ENCODE measurements around the gene FKBP15. TPM values are rescaled to one million over a fixed set of nuclear protein-coding genes. Genes with fewer than 3 reads are reported as not detected.
"Not testable (repeated sequence)": the region's sequence is repeated elsewhere in the genome, so short reads cannot be mapped to it uniquely, and the experiment has no call there.

FKBP15 gene
- total RNA-seq, 1 donor from 2014 or later = 24.4 TPM

DNA sequence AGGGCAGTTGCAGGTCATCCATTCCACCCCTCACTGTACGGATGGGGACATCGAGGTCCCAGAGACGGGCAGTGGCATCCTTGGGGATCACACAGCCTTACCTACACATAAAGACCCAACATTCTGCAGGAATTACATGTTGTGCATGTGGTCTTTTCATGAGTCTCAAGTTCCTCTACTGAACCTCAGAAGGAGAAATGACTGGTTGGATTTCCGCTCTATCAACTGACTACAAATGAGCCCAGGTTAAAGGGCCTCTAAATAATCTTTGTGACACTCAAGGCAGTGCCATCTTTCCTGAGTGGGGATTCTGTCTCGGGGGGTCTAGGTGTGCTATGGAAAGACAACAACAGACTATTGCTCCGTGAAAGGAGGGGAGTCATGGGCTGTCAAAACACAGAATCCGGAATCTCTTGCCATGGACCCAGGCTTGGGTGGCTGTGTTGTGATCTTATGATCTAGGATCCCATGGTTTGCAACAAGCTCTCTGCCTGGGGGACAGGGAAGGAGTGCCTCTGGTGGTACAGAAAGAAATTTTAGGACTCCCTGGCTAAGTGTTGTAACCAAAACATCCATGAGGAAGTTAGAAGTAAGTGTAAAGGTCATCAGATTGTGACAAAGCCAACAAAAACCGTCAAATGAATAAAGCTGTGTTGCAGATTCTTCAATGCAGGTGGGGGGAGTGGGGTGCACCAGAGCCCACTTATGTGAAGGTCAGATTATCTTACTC, 72.1 kb downstream of the FKBP15 start:
- no peak overlapping the region for H3K4me3 ChIP-seq
- no peaks in the 10 kb centered on the region for H3K9me3 ChIP-seq
- H3K36me3 ChIP-seq = no peaks in the 10 kb centered on the region
- no peaks in the 10 kb centered on the region for H3K27me3 ChIP-seq
- no peak for DNase-seq (ENCODE audit: low spot score in 2 of 2)
- no peak overlapping the region for H3K27ac ChIP-seq
- H3K4me1 ChIP-seq = peaks cover 0 to 9% of the 10 kb centered on the region in 2 donors
- intact Hi-C loops (cut with DNase I) = no loop called here
- TF ChIP-seq, protein P1, sequence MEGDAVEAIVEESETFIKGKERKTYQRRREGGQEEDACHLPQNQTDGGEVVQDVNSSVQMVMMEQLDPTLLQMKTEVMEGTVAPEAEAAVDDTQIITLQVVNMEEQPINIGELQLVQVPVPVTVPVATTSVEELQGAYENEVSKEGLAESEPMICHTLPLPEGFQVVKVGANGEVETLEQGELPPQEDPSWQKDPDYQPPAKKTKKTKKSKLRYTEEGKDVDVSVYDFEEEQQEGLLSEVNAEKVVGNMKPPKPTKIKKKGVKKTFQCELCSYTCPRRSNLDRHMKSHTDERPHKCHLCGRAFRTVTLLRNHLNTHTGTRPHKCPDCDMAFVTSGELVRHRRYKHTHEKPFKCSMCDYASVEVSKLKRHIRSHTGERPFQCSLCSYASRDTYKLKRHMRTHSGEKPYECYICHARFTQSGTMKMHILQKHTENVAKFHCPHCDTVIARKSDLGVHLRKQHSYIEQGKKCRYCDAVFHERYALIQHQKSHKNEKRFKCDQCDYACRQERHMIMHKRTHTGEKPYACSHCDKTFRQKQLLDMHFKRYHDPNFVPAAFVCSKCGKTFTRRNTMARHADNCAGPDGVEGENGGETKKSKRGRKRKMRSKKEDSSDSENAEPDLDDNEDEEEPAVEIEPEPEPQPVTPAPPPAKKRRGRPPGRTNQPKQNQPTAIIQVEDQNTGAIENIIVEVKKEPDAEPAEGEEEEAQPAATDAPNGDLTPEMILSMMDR (IDR thresholded peaks at IDR 0.05) = no peak

DNA sequence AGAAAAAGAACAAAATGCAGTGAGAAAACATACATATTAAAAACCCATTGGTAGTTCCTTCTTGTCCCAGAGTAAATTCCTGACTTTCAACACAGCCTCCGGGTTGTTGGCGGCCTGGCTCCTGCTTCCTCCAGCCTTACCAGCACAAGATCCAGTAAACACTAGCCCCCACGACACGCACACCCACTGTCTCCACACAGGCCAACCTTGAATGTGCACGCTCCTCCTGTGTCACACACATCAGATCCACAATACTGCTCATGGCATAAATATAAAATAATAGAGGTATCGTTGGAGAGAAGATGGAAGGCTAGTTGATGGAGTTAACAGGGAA, 72.7 kb downstream of the FKBP15 start:
- TF ChIP-seq, protein P1 (IDR thresholded peaks at IDR 0.05) = no peak
- Histone ChIP-seq H3K36me3 (no peaks in the 10 kb centered on the region), H3K9me3 (no peaks in the 10 kb centered on the region), H3K4me3 (no peak overlapping the region), H3K4me1 (peaks cover 0 to 9% of the 10 kb centered on the region in 2 donors), H3K27ac (no peak overlapping the region), H3K27me3 (no peaks in the 10 kb centered on the region)
- intact Hi-C loops (cut with DNase I) = no loop called here
- DNase-seq (ENCODE audit: low spot score in 2 of 2) = no peak

DNA sequence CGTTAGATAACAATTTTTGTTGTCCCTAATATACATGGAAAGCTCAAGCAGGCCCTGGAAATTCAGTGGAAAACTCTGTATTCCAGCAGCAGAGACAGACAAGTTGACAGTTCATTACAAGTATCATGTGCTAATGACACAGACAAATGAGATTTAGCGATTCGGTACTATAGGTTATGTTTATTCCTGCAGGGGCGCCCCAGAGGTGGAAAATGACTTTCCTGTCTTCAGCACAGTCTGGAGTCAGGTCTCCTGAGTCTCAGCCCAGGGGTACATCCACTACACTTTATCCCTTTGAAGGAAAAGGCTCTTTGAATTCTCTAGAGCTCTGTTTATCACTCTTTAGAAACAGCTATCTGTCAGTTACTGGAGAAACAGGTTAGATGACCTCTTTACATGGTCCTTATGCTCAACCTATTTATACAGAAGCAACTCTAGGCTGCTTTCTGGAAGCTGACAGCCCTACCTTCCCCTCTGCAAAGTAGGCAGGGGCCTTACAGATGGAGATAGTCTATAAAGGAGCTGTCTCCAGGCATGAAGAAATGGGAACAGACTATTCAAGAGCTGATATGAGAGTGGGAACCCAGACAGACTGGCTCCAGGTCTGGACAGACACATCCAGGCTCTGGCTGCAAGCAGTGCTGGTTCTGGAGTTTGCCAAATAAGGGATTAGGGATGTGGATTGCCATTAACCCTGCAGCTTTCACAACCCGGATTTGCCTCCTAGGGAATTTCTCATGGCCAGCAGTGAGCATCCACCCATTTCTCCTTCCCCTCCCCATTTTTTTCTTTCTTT, 77.4 kb downstream of the FKBP15 start:
- no peaks in the 10 kb centered on the region for H3K9me3 ChIP-seq
- intact Hi-C loops (cut with DNase I) = no loop called here
- no peak for DNase-seq (ENCODE audit: low spot score in 2 of 2)

DNA sequence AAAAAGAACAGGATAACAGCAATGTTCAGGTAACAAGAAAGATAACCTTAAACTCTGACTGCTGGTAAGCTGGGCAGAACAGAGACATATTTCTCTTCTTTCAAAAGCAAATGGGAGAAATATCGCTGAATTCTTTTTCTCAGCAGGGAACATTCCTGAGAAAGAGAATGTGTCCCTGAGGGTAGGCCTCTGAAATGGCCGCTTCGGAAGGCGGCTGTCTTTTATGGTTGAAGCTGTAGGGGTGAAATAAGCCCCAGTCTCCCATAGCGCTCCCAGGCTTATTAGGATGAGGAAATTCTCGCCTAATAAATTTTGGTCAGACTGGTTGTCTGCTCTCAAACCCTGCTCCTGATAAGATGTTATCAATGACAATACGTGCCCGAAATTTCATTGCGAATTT, 80.2 kb downstream of the FKBP15 start:
- DNase-seq (ENCODE audit: low spot score in 2 of 2); H3K27me3 ChIP-seq; H3K36me3 ChIP-seq; H3K4me3 ChIP-seq; H3K4me1 ChIP-seq; H3K27ac ChIP-seq; H3K9me3 ChIP-seq; intact Hi-C loops (cut with DNase I): not testable (repeated sequence)

More for the DNA sequence above, 77.4 kb downstream of the FKBP15 start:
- Histone ChIP-seq H3K4me1 (no peaks in the 10 kb centered on the region), H3K27me3 (no peaks in the 10 kb centered on the region), H3K4me3 (no peak overlapping the region), H3K27ac (no peak overlapping the region), H3K36me3 (no peaks in the 10 kb centered on the region)
- TF ChIP-seq, protein P1 (IDR thresholded peaks at IDR 0.05) = no peak

DNA sequence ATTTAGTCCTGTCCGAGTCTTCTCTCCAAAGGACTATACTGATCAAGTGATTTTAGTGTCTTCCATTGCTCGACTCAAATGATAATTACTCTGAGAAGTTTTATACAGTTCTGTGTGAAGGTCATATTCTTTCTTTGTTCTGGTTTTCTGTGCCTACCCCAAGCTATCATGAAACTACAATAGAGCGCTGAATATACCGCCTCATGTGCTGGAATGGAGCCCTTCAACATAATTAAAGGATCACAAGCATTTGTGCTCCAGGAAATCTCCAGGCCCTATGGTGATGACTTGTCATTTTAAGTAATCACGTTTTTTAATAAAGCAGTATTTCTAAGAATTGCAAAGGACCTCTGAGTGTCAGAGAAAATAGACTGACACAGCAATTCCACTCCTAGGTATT, 81.1 kb downstream of the FKBP15 start:
- Histone ChIP-seq H3K36me3 (no peaks in the 10 kb centered on the region), H3K4me3 (no peak overlapping the region), H3K4me1 (no peaks in the 10 kb centered on the region), H3K27ac (no peak overlapping the region), H3K27me3 (no peaks in the 10 kb centered on the region), H3K9me3 (no peaks in the 10 kb centered on the region)
- intact Hi-C loops (cut with DNase I) = no loop called here
- DNase-seq (ENCODE audit: low spot score in 2 of 2) = no peak
- TF ChIP-seq, protein P1 (IDR thresholded peaks at IDR 0.05) = no peak

DNA sequence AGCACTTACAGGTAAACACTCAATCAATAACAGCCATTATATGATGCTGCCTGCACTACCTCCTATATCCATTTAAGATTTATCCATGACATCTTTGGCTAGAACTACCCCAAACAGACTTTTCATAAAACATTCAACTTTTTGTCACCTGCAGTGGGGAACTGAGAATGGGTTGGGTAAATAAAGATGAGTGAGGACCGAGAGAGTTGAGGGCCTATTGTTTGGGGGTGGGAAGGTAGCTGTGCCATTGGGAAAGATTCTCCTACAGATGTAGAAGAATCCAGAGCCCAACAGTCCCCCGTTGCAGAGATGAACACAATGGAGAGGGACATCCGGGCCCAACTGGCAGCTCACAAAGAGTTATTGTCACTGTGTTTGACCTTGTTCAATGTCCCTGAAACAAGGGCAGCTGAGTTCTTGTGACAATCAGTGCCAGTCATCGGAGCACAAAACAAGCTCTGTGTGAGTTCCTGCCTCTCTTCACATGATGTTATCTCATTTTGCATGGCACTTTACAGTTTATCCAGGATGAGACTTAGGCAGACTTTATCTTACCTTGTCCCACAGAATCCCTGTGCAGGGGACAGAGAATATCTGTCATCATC, 81.8 kb downstream of the FKBP15 start:
- H3K27me3 ChIP-seq = no peaks in the 10 kb centered on the region
- no peaks in the 10 kb centered on the region for H3K9me3 ChIP-seq
- H3K4me1 ChIP-seq = no peaks in the 10 kb centered on the region
- TF ChIP-seq, protein P1 (IDR thresholded peaks at IDR 0.05) = no peak
- H3K27ac ChIP-seq = no peak overlapping the region
- no peak for DNase-seq (ENCODE audit: low spot score in 2 of 2)
- intact Hi-C loops (cut with DNase I) = no loop called here
- no peaks in the 10 kb centered on the region for H3K36me3 ChIP-seq
- H3K4me3 ChIP-seq = no peak overlapping the region

Data from ascending aorta (tissue), 2 donors.